Measurements from ENCODE around the gene CMTM6.

GRCh38 chr3:32432711-32433530, 69.7 kb downstream of the CMTM6 start:
- TF ChIP-seq CTCF (IDR thresholded peaks at IDR 0.05), result no peak
- TF ChIP-seq POLR2AphosphoS2 (conservative IDR thresholded peaks at IDR 0.05; ENCODE audit: low read length), result no peak
- TF ChIP-seq RCOR1 (IDR thresholded peaks at IDR 0.05; ENCODE audit: low read depth, low read length), result no peak
- TF ChIP-seq REST (IDR thresholded peaks at IDR 0.05), result no peak
- TF ChIP-seq RFX5 (IDR thresholded peaks at IDR 0.05), result no peak
- TF ChIP-seq POLR2A (IDR thresholded peaks at IDR 0.05; ENCODE audit: low read length), result no peak
- no peak for TF ChIP-seq JUN (IDR thresholded peaks at IDR 0.05)
- TF ChIP-seq NFE2L2 (conservative IDR thresholded peaks at IDR 0.05; ENCODE audit: low read length), result no peak
- no peak for TF ChIP-seq GATA3 (IDR thresholded peaks at IDR 0.05; ENCODE audit: borderline replicate concordance)
- TF ChIP-seq CEBPB (IDR thresholded peaks at IDR 0.05), result no peak
- TF ChIP-seq, protein P1, sequence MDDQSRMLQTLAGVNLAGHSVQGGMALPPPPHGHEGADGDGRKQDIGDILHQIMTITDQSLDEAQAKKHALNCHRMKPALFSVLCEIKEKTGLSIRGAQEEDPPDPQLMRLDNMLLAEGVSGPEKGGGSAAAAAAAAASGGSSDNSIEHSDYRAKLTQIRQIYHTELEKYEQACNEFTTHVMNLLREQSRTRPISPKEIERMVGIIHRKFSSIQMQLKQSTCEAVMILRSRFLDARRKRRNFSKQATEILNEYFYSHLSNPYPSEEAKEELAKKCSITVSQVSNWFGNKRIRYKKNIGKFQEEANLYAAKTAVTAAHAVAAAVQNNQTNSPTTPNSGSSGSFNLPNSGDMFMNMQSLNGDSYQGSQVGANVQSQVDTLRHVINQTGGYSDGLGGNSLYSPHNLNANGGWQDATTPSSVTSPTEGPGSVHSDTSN (IDR thresholded peaks at IDR 0.05), result no peak
- no peak for TF ChIP-seq TFCP2L1 (CRISPR knock-in tag; IDR thresholded peaks at IDR 0.05)
- TF ChIP-seq, protein P2, sequence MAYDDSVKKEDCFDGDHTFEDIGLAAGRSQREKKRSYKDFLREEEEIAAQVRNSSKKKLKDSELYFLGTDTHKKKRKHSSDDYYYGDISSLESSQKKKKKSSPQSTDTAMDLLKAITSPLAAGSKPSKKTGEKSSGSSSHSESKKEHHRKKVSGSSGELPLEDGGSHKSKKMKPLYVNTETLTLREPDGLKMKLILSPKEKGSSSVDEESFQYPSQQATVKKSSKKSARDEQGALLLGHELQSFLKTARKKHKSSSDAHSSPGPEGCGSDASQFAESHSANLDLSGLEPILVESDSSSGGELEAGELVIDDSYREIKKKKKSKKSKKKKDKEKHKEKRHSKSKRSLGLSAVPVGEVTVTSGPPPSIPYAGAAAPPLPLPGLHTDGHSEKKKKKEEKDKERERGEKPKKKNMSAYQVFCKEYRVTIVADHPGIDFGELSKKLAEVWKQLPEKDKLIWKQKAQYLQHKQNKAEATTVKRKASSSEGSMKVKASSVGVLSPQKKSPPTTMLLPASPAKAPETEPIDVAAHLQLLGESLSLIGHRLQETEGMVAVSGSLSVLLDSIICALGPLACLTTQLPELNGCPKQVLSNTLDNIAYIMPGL (CRISPR knock-in tag; IDR thresholded peaks at IDR 0.05; ENCODE audit: borderline replicate concordance), result no peak
- TF ChIP-seq EP300 (IDR thresholded peaks at IDR 0.05), result no peak
